ENCODE data around the gene GUF1.
"Not testable (repeated sequence)": the region's sequence is repeated elsewhere in the genome, so short reads cannot be mapped to it uniquely, and the experiment has no call there.

The GUF1 gene

DNA sequence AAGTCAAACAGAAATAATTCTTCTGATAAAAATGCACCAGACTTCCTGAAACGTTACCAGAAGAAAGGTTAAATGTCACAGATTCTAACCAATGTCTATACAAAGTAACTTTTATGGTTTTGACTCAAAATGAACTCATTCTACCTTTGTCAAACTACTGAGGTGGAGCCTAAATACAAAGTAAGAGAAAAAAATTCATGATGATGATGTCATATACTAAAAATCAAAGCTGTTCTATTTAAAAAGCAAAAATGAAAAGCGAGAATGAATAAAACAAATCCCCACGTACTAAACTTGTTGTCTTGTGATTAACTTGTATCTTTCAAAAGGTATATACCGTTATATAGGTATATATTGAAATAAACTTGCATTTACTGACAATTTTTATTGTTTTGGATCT, 26.5 kb downstream of the GUF1 start:
- no peak for DNase-seq

DNA sequence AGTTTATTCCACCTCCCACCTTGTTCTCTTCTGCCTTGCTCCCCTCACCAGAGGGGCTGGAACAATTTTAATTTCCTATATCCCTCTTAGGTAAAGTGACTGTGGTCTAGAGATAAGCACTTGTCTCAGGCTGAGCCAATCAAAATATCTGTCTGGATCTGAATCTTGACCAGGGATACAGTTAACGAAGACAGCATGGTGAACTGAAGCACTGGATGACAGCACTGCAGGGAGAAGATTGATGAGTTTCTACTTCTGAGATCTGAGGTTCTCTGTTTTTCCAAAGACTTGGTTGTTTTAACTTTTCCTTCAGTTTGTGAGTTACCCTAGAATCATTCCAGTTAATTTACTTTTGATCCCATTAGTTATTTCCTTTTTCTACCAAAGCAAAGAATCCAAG, 34.9 kb downstream of the GUF1 start:
- DNase-seq = no peak

DNA sequence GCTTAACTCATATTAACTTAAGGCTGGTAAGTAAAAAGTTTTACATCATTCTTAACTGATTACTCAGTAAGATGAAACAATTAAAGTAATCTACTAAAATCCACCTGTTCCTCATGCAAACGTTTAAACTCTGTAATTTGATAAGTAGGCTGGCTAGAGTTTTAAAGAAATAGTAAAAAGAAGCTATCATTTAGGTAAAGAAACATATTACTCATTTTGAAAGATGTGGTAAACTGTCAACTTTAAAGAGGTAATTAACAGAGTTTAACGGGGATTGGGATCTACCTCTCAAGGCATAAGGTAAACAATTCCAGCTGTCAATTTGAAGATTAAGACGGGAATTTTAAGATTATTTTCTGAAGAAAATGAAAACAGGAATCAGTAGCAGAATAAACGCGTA, 38.4 kb downstream of the GUF1 start:
- DNase-seq = no peak

DNA sequence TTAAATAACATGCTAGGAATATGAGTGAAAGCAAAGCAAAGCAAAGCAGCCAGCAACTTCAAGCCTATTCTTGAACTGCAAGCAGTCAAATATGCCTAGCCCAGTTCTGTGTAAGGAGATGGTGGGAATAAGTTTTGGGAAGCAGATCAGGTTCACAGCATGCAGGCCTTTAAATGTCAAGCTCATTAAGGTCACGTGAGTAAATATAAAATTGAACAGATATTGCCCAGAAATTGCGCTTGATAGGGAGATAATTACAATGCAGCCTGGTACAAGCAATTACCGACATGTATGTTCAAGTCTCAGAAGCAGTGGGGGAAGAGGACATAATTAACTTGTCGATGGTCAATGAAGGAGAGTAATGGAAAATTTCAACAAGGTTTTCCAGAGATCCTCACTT, 42.2 kb downstream of the GUF1 start:
- no peak for DNase-seq

DNA sequence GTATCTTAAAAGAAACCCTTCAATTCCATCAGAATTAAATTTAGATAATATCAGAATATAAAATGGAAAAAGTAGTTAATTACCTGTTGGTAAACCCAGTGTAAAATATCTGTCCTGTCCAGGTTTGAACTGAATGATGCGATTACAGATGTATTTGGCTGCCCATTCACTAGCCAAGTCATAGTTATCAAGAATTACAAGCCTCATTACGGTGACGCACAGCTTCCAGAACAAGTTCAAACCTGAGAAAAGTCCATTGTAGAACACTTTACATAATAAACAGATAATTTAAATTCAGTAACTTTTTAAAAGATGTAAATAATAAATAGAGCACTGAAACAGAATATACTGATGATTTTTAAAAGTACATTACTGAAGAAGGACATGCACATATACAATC, 43.8 kb downstream of the GUF1 start:
- no peak for DNase-seq

DNA sequence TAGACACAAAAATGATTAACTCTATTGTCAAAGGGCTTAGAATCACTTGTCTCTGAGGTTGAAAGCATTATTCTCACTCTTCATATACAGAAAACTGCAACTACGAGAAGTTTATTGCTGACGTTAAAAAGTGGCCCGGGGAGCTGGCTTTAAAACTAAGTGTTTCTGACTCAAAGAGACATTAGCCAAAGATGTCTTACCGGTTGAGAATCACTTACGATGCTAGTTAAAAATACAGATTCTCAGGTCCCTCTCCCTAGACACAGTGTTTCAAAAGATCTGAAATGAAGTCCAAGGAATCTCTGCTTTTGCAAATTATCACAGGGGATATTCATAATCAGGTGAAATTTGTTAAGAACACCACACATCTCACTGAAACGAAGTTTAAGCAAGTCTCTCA, 46.9 kb downstream of the GUF1 start:
- DNase-seq = no peak

- no peak for DNase-seq
These were observed 47.5 kb downstream of the GUF1 start for GRCh38 chr4:44725726-44726037.

- DNase-seq = peak; percentile 92
These were observed 48.0 kb downstream of the GUF1 start, which contains the start of gene GNPDA2 for GRCh38 chr4:44726038-44726871. Gene GNPDA2 (minus strand): TSS chr4:44726556. CDS start chr4:44722207, 4,349 bp downstream.

DNA sequence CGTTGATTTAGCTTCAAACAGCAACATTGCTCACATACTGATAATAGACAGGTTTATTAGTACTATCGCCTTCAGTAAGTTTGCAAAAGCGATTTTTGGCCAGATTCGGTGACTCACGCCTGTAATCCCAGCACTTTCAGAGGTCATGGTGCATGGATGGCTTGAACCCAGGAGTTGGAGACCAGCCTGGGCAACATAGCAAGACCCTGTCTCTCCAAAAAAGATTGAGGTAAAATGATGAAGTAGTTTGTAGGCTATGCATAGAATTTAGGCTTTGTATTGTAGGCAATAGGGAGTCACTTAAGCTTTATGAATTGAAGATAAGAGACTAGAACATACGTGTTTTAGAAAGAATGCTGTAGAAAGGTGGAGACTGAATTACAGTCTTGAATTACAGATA, 49.3 kb downstream of the GUF1 start:
- no peak for DNase-seq

DNA sequence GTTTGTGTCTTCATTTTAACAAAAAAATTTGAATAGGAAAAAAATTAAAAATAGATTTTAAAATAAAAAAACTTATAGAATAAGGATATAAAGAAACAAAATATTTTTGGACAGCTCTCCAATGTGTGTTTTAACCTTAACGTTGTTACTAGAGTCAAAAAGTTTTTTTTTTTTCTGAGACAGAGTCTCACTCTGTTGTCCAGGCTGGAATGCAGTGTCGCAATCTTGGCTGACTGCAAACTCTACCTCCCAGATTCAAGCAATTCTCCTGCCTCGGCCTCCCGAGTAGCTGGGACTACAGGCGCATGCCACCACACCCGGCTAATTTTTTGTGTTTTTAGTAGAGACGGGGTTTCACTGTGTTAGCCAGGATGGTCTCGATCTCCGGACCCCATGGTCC, 50.5 kb downstream of the GUF1 start:
- not testable (repeated sequence) for DNase-seq

- no peak for DNase-seq
These were observed 58.7 kb downstream of the GUF1 start for GRCh38 chr4:44736900-44737299.

DNA sequence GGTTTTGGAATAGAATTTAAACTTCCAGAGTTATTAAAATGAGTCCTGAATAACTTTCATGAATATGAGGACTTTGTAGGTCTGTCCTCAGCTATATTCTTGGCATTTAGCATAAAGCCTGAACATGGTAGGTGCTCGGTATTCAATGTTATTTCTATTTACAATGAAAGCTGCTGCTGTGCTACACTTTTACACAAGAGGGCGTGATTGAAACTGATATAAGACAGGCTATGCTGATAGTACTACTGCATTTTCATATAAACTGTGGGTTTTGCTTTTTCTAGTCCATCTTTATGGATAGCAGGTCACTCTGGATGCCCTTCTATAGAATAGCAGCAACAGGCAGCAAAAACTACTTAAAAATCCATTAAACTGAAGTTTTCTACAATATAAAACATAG, 60.4 kb downstream of the GUF1 start:
- peak; percentile 50 for DNase-seq

- DNase-seq = no peak
These were observed 62.0 kb downstream of the GUF1 start for GRCh38 chr4:44740201-44740600.

Measured in hematopoietic multipotent progenitor cell treated with erythropoietin and hydrocortisone succinate and interleukin-3 and kit ligand, for 8 days (in vitro differentiated cells).